GM18909 (cell line): Measurements from ENCODE around the gene ZC3HAV1.
A peak's percentile ranks its signal among the peaks of the same experiment; 100 is the strongest.
"Not testable (repeated sequence)": the region's sequence is repeated elsewhere in the genome, so short reads cannot be mapped to it uniquely, and the experiment has no call there.

Source experiments
- ATAC-seq: cut with Tn5 transposase; IDR thresholded peaks from one replicate; pipeline ENCODE4 v1.9.1; 2021; ENCODE audit warnings: mild to moderate bottlenecking; ENCODE audit not compliant: unreplicated experiment, poor library complexity

The ZC3HAV1 gene

DNA sequence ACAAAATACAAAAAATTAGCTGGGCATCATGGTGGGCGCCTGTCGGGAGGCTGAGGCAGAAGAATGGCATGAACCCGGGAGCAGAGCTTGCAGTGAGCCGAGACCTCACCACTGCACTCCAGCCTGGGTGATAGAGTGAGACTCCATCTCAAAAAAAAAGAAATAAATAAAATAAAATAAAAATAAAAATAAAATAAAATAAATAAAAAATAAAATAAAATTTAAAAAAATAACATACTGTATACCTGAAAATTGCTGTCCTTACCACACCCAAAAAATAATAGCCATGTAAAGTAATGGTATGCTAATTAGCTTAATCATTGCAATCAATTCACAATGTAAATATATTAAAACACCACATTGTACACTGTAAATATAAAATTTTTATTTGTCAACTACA, 77.0 kb downstream of the ZC3HAV1 start:
- ATAC-seq: no peak

DNA sequence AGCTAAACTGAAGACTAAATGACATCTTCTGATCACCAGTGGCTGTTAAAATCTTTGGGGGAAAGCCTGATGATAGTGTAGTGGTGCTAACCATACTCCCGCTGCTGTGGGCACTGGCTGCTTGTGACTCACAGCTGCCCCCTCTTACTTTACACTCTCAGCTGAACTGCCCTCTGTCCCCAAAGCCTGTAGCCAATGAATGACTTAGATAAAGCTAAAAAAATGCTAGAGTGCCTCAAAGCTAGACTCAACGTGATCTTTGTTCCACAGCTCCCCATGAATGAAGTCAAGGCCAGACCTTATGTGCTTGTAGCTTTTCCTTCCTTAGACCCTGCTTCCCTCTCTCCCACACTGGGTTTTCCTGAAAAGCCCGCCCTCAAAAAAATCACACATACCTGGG, 80.2 kb downstream of the ZC3HAV1 start:
- no peak for ATAC-seq

- no peak for ATAC-seq
Observed at GRCh38 chr7:139026551-139026950, 83.0 kb downstream of the ZC3HAV1 start.

DNA sequence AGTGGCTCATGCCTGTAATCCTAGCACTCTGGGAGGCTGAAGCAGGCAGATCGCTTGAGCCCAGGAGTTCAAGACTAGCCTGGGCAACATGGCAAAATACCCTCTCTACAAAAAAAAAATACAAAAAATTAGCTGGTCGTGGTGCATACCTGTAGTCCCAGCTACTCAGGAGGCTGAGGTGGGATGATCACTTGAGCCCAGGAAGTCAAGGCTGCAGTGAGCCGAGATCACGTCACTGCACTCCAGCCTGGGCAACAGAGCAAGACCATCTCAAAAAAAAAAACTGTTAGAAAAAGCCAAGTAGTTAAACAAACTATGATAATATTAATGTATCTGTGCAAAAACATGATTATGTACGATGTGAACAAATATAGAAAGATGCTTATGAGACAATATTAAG, 83.7 kb downstream of the ZC3HAV1 start:
- ATAC-seq: not testable (repeated sequence)

GRCh38 chr7:139023076-139023475, 86.4 kb downstream of the ZC3HAV1 start:
- no peak for ATAC-seq

GRCh38 chr7:139022286-139022685, 87.2 kb downstream of the ZC3HAV1 start:
- ATAC-seq: no peak

DNA sequence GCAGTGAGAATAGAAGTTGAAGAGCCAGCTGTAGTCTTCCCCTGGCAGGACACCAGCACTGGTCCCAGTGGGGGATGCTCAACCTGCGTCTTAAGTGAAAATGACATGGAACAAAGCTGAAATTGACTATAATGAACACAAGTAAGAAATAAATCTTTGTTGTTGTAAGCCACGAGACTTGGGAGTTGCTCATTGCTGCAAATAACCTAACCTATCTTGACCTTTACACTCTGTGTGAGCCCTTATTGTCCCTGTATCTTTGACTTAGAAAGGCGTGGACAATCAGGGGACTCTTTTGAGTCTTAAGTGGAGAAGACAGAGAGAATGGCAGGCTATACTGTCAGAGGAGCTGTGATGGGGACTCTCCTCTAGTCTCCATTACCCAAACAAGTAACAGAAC, 90.6 kb downstream of the ZC3HAV1 start:
- no peak for ATAC-seq

DNA sequence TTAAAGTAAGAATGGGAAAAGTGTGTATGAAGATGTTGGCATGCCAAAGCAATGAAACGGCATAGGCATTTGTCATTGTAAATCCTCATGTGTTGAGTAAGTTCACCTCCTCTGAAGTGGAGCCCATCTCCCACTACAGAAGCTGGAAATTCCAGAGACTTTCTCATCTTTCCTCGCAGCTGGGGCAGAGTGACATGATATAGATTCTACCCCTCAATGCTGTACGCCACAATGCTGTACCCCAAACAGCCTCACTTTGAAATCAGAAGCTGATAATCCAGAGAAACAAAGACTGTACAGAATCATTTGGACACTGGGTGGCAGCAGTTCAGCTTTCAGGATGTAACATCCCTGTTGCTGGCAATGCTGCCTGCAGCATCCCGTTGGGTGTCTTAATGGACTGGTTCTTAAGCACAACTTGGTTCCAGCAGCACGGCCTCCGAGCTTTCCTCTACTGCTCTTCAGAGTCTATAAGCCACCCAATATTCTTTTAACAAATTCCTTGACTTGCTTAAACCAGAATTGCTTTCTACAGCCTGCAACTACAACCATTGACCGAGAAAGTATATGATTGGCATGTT, 92.5 kb downstream of the ZC3HAV1 start:
- peak; percentile 81 for ATAC-seq

DNA sequence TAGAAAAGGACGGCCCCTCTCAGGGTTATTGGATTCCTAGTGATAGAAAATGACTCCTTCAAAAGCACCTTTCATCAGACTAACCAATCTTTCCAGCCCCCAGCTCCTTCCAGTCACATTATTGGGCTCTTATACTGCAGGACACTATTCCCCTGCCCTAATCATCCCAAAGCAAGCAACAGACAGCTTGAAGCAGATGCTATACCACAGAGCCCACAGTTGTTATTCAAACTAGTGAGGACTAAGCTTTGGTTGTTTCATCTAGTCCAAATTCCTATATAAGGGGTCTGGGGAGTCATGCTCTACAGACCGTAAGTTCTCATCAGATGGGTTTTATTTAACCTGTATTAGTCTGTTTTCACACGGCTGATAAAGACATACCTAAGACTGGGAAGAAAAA, 98.1 kb downstream of the ZC3HAV1 start:
- no peak for ATAC-seq

DNA sequence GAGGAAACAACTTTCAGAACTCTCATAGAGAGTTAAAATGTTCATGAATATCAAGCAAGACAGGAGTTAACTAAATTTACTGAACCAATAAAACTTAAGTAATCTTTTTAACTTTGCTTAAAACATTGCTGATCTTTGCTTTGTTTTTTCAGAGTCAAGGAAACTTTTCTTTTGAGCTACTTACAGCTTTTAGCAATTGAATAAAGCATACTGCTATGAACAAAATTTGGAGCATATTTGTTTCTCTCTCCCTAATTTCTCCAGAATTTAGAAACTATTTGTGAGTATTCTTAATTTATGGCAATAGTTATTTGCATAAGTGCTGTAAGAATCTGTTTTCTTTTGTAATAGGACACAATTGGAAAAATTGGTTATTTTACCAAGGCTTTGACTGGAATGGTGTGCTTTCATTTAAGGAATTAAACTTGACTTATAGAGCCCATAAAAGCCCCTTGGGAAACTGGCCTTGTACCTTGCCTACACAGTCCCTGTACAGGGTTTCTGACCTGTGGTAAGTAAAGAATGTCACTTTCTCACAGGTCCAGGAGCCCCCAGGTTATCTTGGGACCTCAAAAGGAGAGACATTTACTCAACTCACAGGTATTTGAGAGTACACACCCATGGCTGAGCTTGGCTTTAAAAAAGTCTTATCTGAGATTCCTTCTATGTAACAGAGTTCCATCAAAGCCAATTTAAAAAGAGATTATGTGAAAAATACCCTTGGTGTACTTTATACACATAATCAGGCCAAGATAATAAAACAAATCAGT, 105.0 kb downstream of the ZC3HAV1 start:
- ATAC-seq: no peak

- no peak for ATAC-seq
Observed at GRCh38 chr7:138999414-138999813, 110.1 kb downstream of the ZC3HAV1 start.
